WTC11 (cell line): Measurements from ENCODE around the gene CARD9. TPM values are rescaled to one million over a fixed set of nuclear protein-coding genes. Genes with fewer than 3 reads are reported as not detected.

Source experiments
- ATAC-seq: fragments of 200-7000 bp; cut with Tn5 transposase; 2 replicates; pipeline ENCODE4 v1.10.0; 2021; ENCODE audit warnings: mild to moderate bottlenecking, moderate library complexity
- CTCF ChIA-PET: fragments of 300-600 bp; sonication (Branson Sonifier 250); formaldehyde crosslinking; loops from one replicate; lab custom pipeline; 2021; ENCODE audit warnings: antibody characterized with exemption; lab: Charles Lee
- POLR2A ChIA-PET: fragments of 350-600 bp; sonication (Branson Sonifier 250); formaldehyde crosslinking; loops from one replicate; lab custom pipeline; 2021; ENCODE audit warnings: antibody characterized with exemption; lab: Charles Lee
- DNase-seq: peaks from one replicate; pipeline ENCODE4 v3.0.0; 2021; ENCODE audit warnings: low spot score
- H3K27ac Mint-ChIP-seq: 2 replicates; pipeline ENCODE4 v1.8.0; 2021; ENCODE audit warnings: mixed read lengths
- H3K27me3 Mint-ChIP-seq: 2 replicates; pipeline ENCODE4 v1.8.0; 2021; ENCODE audit warnings: low read depth, mild to moderate bottlenecking, moderate library complexity, mixed read lengths
- H3K36me3 Mint-ChIP-seq: 2 replicates; pipeline ENCODE4 v1.8.0; 2021; ENCODE audit warnings: mixed read lengths
- H3K4me1 Mint-ChIP-seq: 2 replicates; pipeline ENCODE4 v1.8.0; 2022; ENCODE audit warnings: mixed read lengths
- H3K4me3 Mint-ChIP-seq: 2 replicates; pipeline ENCODE4 v1.8.0; 2021; ENCODE audit warnings: mild to moderate bottlenecking, moderate library complexity, mixed read lengths
- H3K9me3 Mint-ChIP-seq: 2 replicates; pipeline ENCODE4 v1.8.0; 2021; ENCODE audit warnings: mixed read lengths
- ATF1 ChIP-seq: sonication (generic); formaldehyde crosslinking; IDR thresholded peaks from 2 replicates; pipeline ENCODE4 v1.8.1; 2023; ENCODE audit warnings: mild to moderate bottlenecking, moderate library complexity, missing genetic modification reagents
- EMX1 ChIP-seq: fragments of 250-450 bp; sonication (Bioruptor Pico); IDR thresholded peaks from 2 replicates; pipeline ENCODE4 v1.8.0; 2021; ENCODE audit warnings: mild to moderate bottlenecking
- ESRRA ChIP-seq: sonication (generic); formaldehyde crosslinking; IDR thresholded peaks from 2 replicates; pipeline ENCODE4 v1.8.1; 2022; ENCODE audit warnings: mild to moderate bottlenecking, missing genetic modification reagents, borderline replicate concordance
- ETV6 ChIP-seq: sonication (generic); formaldehyde crosslinking; IDR thresholded peaks from 2 replicates; pipeline ENCODE4 v1.8.1; 2022; ENCODE audit warnings: mild to moderate bottlenecking, missing genetic modification reagents
- FOXK1 ChIP-seq: sonication (generic); formaldehyde crosslinking; IDR thresholded peaks from 2 replicates; pipeline ENCODE4 v1.8.0; 2022; ENCODE audit warnings: mild to moderate bottlenecking, moderate library complexity, missing genetic modification reagents
- FOXP1 ChIP-seq: sonication (generic); formaldehyde crosslinking; IDR thresholded peaks from 2 replicates; pipeline ENCODE4 v1.8.0; 2022; ENCODE audit warnings: missing genetic modification reagents, mild to moderate bottlenecking, moderate library complexity, borderline replicate concordance
- GABPB1 ChIP-seq: sonication (generic); formaldehyde crosslinking; IDR thresholded peaks from 2 replicates; pipeline ENCODE4 v1.8.1; 2023; ENCODE audit warnings: mild to moderate bottlenecking, missing genetic modification reagents
- GTF2I ChIP-seq: fragments of 250-450 bp; sonication (Bioruptor Pico); conservative IDR thresholded peaks from 2 replicates; pipeline ENCODE4 v1.4.0; 2021; ENCODE audit warnings: mild to moderate bottlenecking
- IRF2 ChIP-seq: sonication (generic); formaldehyde crosslinking; IDR thresholded peaks from 2 replicates; pipeline ENCODE4 v1.8.0; 2022; ENCODE audit warnings: low read depth, missing genetic modification reagents, borderline replicate concordance
- JAZF1 ChIP-seq: fragments of 250-450 bp; sonication (Bioruptor Pico); IDR thresholded peaks from 2 replicates; pipeline ENCODE4 v1.9.0; 2021; ENCODE audit warnings: moderate library complexity, mild to moderate bottlenecking, inconsistent platforms
- JUN ChIP-seq: sonication (generic); formaldehyde crosslinking; IDR thresholded peaks from 2 replicates; pipeline ENCODE4 v1.8.0; 2023; ENCODE audit warnings: mild to moderate bottlenecking, missing genetic modification reagents
- NR3C1 ChIP-seq: sonication (generic); formaldehyde crosslinking; conservative IDR thresholded peaks from 2 replicates; pipeline ENCODE4 v1.8.1; 2023; ENCODE audit warnings: low read depth, mild to moderate bottlenecking, missing genetic modification reagents
- RELA ChIP-seq: sonication (generic); formaldehyde crosslinking; IDR thresholded peaks from 2 replicates; pipeline ENCODE4 v1.8.1; 2022; ENCODE audit warnings: missing genetic modification reagents, mild to moderate bottlenecking, borderline replicate concordance
- TEAD1 ChIP-seq: sonication (generic); formaldehyde crosslinking; IDR thresholded peaks from 2 replicates; pipeline ENCODE4 v1.8.0; 2022; ENCODE audit warnings: mild to moderate bottlenecking, missing genetic modification reagents
- TEAD4 ChIP-seq: sonication (generic); formaldehyde crosslinking; IDR thresholded peaks from 2 replicates; pipeline ENCODE4 v1.8.0; 2022; ENCODE audit warnings: mild to moderate bottlenecking, missing genetic modification reagents
- ZNF232 ChIP-seq: sonication (generic); formaldehyde crosslinking; IDR thresholded peaks from 2 replicates; pipeline ENCODE4 v1.8.0; 2022; ENCODE audit warnings: mild to moderate bottlenecking, missing genetic modification reagents
- total RNA-seq: library from RNA; stranded (reverse); gene quantifications from 3 replicates; pipeline ENCODE4 v1.2.3, GENCODE V29; 2021
- TF ChIP-seq, protein P1 (sequence below): sonication (generic); formaldehyde crosslinking; IDR thresholded peaks from 2 replicates; pipeline ENCODE4 v1.8.1; 2023; ENCODE audit warnings: mild to moderate bottlenecking, moderate library complexity, missing genetic modification reagents
- TF ChIP-seq, protein P2 (sequence below): sonication (generic); formaldehyde crosslinking; IDR thresholded peaks from 2 replicates; pipeline ENCODE4 v1.8.0; 2022; ENCODE audit warnings: mild to moderate bottlenecking, missing genetic modification reagents
- TF ChIP-seq, protein P3 (sequence below): fragments of 250-450 bp; sonication (Bioruptor Pico); IDR thresholded peaks from 2 replicates; pipeline ENCODE4 v1.9.0; 2021; ENCODE audit warnings: moderate library complexity, mild to moderate bottlenecking, inconsistent platforms, borderline replicate concordance
- TF ChIP-seq, protein P4 (sequence below): sonication (generic); formaldehyde crosslinking; IDR thresholded peaks from 2 replicates; pipeline ENCODE4 v1.8.0; 2022; ENCODE audit warnings: mild to moderate bottlenecking, missing genetic modification reagents
- TF ChIP-seq, protein P5 (sequence below): sonication (generic); formaldehyde crosslinking; IDR thresholded peaks from 2 replicates; pipeline ENCODE4 v1.8.1; 2023; ENCODE audit warnings: mild to moderate bottlenecking, missing genetic modification reagents, moderate library complexity
- TF ChIP-seq, protein P6 (sequence below): sonication (generic); formaldehyde crosslinking; IDR thresholded peaks from 2 replicates; pipeline ENCODE4 v1.8.1; 2023; ENCODE audit warnings: mild to moderate bottlenecking, missing genetic modification reagents, moderate library complexity

The CARD9 gene
- total RNA-seq, 1 experiment from 2014 or later, result 0.96 TPM

DNA sequence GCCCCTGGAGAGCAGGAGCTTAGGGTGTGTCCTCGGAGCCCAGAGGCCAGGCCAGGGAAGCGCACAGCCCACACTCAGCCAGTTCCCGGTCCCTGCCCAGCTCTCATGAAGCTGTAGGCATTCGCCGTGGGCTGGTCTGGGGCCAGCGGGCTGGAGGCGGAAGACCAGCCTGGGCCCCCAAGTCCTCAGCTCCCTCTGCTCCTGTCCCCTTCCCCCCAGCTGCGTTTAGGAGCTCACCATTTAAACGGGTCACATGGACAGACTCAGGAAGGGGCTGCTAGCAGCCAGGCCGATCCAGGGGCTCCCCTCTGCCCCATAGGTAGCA, 27.4 kb downstream of the CARD9 start:
- no peak overlapping the region for H3K4me3 Mint-ChIP-seq
- ATAC-seq, result peak; percentile 1; the same call in 1 of the 2 replicates

DNA sequence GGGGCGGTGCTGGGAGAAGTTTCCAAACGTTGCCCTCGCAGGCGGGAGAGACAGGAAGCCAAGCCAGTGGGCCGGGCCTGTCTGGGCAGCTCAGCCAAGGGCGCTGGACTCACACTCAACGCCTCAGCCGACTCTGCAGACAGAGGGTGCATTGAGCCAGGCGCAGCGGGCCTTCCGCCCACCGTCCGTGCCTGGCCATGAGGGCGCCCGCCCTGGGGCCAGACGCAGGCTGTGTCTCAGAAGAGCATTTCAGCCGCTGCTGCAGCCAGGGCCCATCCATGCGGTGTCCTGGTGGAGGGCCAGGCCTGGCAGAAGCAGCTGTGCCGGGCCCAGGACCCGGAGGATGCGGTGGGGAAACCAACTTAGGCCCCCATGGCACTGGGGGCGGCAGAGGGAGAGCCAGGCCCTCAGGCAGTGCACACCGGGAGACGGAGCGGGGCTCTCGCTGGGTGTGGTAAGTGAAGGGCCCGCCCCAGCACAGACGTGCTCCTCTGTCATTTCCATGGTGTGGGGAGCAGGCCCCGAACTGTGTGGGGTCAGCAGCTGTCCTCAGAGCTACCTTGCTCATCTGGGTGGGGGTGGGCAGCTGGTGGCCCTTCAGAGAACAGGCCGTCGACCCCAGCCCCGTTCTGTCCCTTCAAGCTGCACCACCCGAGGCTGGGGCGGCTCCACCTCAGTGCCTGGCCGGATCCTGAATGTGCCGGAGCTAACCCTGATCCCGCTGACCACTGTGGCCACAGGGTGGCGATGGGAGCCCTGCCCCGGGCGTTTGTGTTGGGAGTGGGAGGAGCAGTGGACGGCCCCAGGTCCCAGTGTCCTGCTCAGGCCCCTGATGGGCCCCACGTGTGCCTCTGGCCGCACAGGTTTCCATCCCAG, 27.9 kb downstream of the CARD9 start:
- no peaks in the 10 kb centered on the region for H3K36me3 Mint-ChIP-seq
- DNase-seq (peak; percentile 79), ATAC-seq (peak; percentile 54)
- TF ChIP-seq EMX1 (CRISPR knock-in tag) (no peak), TEAD4 (CRISPR knock-in tag) (no peak), FOXP1 (CRISPR knock-in tag) (0 out of 2 replicates have a peak, but pooled peaks have one; percentile 38), ETV6 (CRISPR knock-in tag) (0 out of 2 replicates have a peak, but pooled peaks have one; percentile 21), FOXK1 (CRISPR knock-in tag) (no peak), NR3C1 (CRISPR knock-in tag) (no peak), GABPB1 (CRISPR knock-in tag) (peak; percentile 55; the same call in 1 of the 2 replicates), JUN (CRISPR knock-in tag) (no peak)
- TF ChIP-seq, protein P1, sequence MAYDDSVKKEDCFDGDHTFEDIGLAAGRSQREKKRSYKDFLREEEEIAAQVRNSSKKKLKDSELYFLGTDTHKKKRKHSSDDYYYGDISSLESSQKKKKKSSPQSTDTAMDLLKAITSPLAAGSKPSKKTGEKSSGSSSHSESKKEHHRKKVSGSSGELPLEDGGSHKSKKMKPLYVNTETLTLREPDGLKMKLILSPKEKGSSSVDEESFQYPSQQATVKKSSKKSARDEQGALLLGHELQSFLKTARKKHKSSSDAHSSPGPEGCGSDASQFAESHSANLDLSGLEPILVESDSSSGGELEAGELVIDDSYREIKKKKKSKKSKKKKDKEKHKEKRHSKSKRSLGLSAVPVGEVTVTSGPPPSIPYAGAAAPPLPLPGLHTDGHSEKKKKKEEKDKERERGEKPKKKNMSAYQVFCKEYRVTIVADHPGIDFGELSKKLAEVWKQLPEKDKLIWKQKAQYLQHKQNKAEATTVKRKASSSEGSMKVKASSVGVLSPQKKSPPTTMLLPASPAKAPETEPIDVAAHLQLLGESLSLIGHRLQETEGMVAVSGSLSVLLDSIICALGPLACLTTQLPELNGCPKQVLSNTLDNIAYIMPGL, result peak; percentile 12
- TF ChIP-seq, protein P2, sequence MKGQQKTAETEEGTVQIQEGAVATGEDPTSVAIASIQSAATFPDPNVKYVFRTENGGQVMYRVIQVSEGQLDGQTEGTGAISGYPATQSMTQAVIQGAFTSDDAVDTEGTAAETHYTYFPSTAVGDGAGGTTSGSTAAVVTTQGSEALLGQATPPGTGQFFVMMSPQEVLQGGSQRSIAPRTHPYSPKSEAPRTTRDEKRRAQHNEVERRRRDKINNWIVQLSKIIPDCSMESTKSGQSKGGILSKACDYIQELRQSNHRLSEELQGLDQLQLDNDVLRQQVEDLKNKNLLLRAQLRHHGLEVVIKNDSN (CRISPR knock-in tag), result no peak
- TF ChIP-seq, protein P3, sequence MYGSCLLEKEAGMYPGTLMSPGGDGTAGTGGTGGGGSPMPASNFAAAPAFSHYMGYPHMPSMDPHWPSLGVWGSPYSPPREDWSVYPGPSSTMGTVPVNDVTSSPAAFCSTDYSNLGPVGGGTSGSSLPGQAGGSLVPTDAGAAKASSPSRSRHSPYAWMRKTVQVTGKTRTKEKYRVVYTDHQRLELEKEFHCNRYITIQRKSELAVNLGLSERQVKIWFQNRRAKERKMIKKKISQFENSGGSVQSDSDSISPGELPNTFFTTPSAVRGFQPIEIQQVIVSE (CRISPR knock-in tag), result no peak
- CTCF ChIA-PET, result interaction anchor here (0.5 to 2.5 kb wide), 18 partner anchors 9 to 383 kb away, joined by 3 to 41 read pairs (median 3); partner anchors contain the start of genes CARD9, DNLZ and SNAPC4
- no peaks in the 10 kb centered on the region for H3K27me3 Mint-ChIP-seq
- POLR2A ChIA-PET, result interaction anchor here (0.8 kb wide), 1 partner anchor 18 kb away, joined by 3 read pairs; the partner anchor contains the start of gene DNLZ
- no peaks in the 10 kb centered on the region for H3K9me3 Mint-ChIP-seq
- H3K4me1 Mint-ChIP-seq, result no peaks in the 10 kb centered on the region
- H3K27ac Mint-ChIP-seq, result no peak overlapping the region; the same call in 1 of the 2 replicates
- no peak overlapping the region for H3K4me3 Mint-ChIP-seq

More for the DNA sequence above, 27.4 kb downstream of the CARD9 start:
- CTCF ChIA-PET, result interaction anchor here (0.8 to 2.5 kb wide), 17 partner anchors 8 to 382 kb away, joined by 3 to 41 read pairs (median 3); partner anchors contain the start of genes CARD9, DNLZ and SNAPC4
- H3K36me3 Mint-ChIP-seq, result no peaks in the 10 kb centered on the region
- no peak overlapping the region for H3K27ac Mint-ChIP-seq
- TF ChIP-seq RELA (CRISPR knock-in tag), result no peak
- no peak for TF ChIP-seq ZNF232
- TF ChIP-seq JAZF1, result no peak
- no peak for TF ChIP-seq FOXK1 (CRISPR knock-in tag)
- no peak for TF ChIP-seq ATF1 (CRISPR knock-in tag)
- TF ChIP-seq, protein P3 (CRISPR knock-in tag), result no peak
- TF ChIP-seq, protein P4, sequence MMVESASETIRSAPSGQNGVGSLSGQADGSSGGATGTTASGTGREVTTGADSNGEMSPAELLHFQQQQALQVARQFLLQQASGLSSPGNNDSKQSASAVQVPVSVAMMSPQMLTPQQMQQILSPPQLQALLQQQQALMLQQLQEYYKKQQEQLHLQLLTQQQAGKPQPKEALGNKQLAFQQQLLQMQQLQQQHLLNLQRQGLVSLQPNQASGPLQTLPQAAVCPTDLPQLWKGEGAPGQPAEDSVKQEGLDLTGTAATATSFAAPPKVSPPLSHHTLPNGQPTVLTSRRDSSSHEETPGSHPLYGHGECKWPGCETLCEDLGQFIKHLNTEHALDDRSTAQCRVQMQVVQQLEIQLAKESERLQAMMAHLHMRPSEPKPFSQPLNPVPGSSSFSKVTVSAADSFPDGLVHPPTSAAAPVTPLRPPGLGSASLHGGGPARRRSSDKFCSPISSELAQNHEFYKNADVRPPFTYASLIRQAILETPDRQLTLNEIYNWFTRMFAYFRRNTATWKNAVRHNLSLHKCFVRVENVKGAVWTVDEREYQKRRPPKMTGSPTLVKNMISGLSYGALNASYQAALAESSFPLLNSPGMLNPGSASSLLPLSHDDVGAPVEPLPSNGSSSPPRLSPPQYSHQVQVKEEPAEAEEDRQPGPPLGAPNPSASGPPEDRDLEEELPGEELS (CRISPR knock-in tag), result no peak
- no peak for TF ChIP-seq FOXP1 (CRISPR knock-in tag)
- TF ChIP-seq, protein P5, sequence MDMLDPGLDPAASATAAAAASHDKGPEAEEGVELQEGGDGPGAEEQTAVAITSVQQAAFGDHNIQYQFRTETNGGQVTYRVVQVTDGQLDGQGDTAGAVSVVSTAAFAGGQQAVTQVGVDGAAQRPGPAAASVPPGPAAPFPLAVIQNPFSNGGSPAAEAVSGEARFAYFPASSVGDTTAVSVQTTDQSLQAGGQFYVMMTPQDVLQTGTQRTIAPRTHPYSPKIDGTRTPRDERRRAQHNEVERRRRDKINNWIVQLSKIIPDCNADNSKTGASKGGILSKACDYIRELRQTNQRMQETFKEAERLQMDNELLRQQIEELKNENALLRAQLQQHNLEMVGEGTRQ, result no peak
- no peak for TF ChIP-seq ESRRA (CRISPR knock-in tag)
- no peak for TF ChIP-seq TEAD1 (CRISPR knock-in tag)
- no peak for TF ChIP-seq IRF2
- no peak for TF ChIP-seq ETV6 (CRISPR knock-in tag)
- TF ChIP-seq, protein P6, sequence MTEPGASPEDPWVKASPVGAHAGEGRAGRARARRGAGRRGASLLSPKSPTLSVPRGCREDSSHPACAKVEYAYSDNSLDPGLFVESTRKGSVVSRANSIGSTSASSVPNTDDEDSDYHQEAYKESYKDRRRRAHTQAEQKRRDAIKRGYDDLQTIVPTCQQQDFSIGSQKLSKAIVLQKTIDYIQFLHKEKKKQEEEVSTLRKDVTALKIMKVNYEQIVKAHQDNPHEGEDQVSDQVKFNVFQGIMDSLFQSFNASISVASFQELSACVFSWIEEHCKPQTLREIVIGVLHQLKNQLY, result no peak
- TF ChIP-seq GTF2I (CRISPR knock-in tag), result no peak
- TF ChIP-seq GABPB1 (CRISPR knock-in tag), result no peak
- no peaks in the 10 kb centered on the region for H3K27me3 Mint-ChIP-seq
- no peaks in the 10 kb centered on the region for H3K9me3 Mint-ChIP-seq
- no peak for DNase-seq
- POLR2A ChIA-PET, result interaction anchor here (0.8 kb wide), 1 partner anchor 17 kb away, joined by 3 read pairs; the partner anchor contains the start of gene DNLZ
- no peaks in the 10 kb centered on the region for H3K4me1 Mint-ChIP-seq
